IMR-90 (cell line): ENCODE results near the gene PROCA1. TPM values are rescaled to one million over a fixed set of nuclear protein-coding genes. Genes with fewer than 3 reads are reported as not detected.

Experiments used
- ATAC-seq: fragments of 200-7000 bp; cut with Tn5 transposase; 2 replicates; pipeline ENCODE4 v1.9.1; 2020; ENCODE audit warnings: low read depth, mild to moderate bottlenecking, moderate library complexity
- BruUV-seq: library from RNA; stranded (reverse); fragments of 400-500 nt; replicated peaks from 2 replicates; lab custom pipeline; 2021; lab: Mats Ljungman, UMichigan
- CTCF ChIA-PET: fragments of 300-600 bp; formaldehyde crosslinking; extraction: SDS; loops from one replicate; lab custom pipeline; 2021; ENCODE audit warnings: antibody characterized with exemption; lab: Yijun Ruan, JAX
- POLR2A ChIA-PET: fragments of 300-600 bp; sonication (Branson Sonifier 250); formaldehyde crosslinking; loops from one replicate; lab custom pipeline; 2022; ENCODE audit warnings: antibody characterized with exemption; ENCODE audit not compliant: unreplicated experiment; lab: Charles Lee
- DNase-seq: peaks from one replicate; pipeline ENCODE4 v3.0.0; 2013
- H2AFZ ChIP-seq: replicated peaks from 2 replicates; pipeline ENCODE3; 2013; ENCODE audit warnings: low read length, mild to moderate bottlenecking; ENCODE audit not compliant: poor library complexity
- H2AK5ac ChIP-seq: 2 replicates; pipeline ENCODE4 v1.6.1; 2013; ENCODE audit warnings: low read depth, low read length, inconsistent platforms
- H2AK9ac ChIP-seq: replicated peaks from 2 replicates; pipeline ENCODE3; 2013; ENCODE audit warnings: mild to moderate bottlenecking, low read depth, low read length, moderate library complexity; ENCODE audit not compliant: poor library complexity
- H2BK120ac ChIP-seq: 2 replicates; pipeline ENCODE4 v1.6.1; 2013; ENCODE audit warnings: low read depth, low read length, inconsistent platforms
- H2BK15ac ChIP-seq: 3 replicates; pipeline ENCODE4 v1.6.1; 2013; ENCODE audit warnings: low read depth, low read length, inconsistent platforms
- H2BK20ac ChIP-seq: 2 replicates; pipeline ENCODE4 v1.6.1; 2013; ENCODE audit warnings: low read depth, mild to moderate bottlenecking, inconsistent platforms, low read length, moderate library complexity
- H2BK5ac ChIP-seq: 2 replicates; pipeline ENCODE4 v1.6.1; 2013; ENCODE audit warnings: mild to moderate bottlenecking, low read depth, low read length, inconsistent platforms; ENCODE audit not compliant: poor library complexity, severe bottlenecking
- H3K14ac ChIP-seq: replicated peaks from 2 replicates; pipeline ENCODE4 v1.6.1; 2013; ENCODE audit warnings: low read depth, low read length, inconsistent platforms
- H3K18ac ChIP-seq: 2 replicates; pipeline ENCODE4 v1.6.1; 2013; ENCODE audit warnings: low read depth, low read length, control low read depth
- H3K23ac ChIP-seq: 2 replicates; pipeline ENCODE4 v1.6.1; 2013; ENCODE audit warnings: low read depth, low read length, inconsistent platforms
- H3K27ac ChIP-seq: 2 replicates; pipeline ENCODE4 v1.5.1; 2013; ENCODE audit warnings: mild to moderate bottlenecking, control low read depth, low read length; ENCODE audit not compliant: insufficient read depth
- H3K27me3 ChIP-seq: 2 replicates; pipeline ENCODE4 v1.6.1; 2013; ENCODE audit warnings: low read length; ENCODE audit not compliant: control insufficient read depth, insufficient read depth
- H3K36me3 ChIP-seq: 2 replicates; pipeline ENCODE4 v1.6.1; 2013; ENCODE audit warnings: low read length, mixed read lengths; ENCODE audit not compliant: control insufficient read depth, insufficient read depth
- H3K4ac ChIP-seq: 2 replicates; pipeline ENCODE4 v1.6.1; 2013; ENCODE audit warnings: low read depth, low read length, inconsistent platforms
- H3K4me1 ChIP-seq: 2 replicates; pipeline ENCODE4 v1.6.1; 2013; ENCODE audit warnings: low read length, mixed read lengths; ENCODE audit not compliant: control insufficient read depth, insufficient read depth
- H3K4me2 ChIP-seq: 2 replicates; pipeline ENCODE4 v1.6.1; 2013; ENCODE audit warnings: low read depth, mild to moderate bottlenecking, control low read depth, low read length, moderate library complexity
- H3K4me3 ChIP-seq: 2 replicates; pipeline ENCODE4 v1.5.1; 2013; ENCODE audit warnings: low read depth, mild to moderate bottlenecking, control low read depth, low read length, moderate library complexity; ENCODE audit not compliant: insufficient read depth
- H3K56ac ChIP-seq: 2 replicates; pipeline ENCODE4 v1.6.1; 2013; ENCODE audit warnings: low read length, inconsistent platforms; ENCODE audit not compliant: insufficient read depth; ENCODE audit errors: extremely low read depth
- H3K79me1 ChIP-seq, 2 experiments: 2 replicates each; pipeline ENCODE4 v1.6.1; 2013; ENCODE audit warnings: low read length in 2 of 2, inconsistent platforms in 1 of 2, low read depth in 1 of 2
- H3K9ac ChIP-seq: 2 replicates; pipeline ENCODE4 v1.6.1; 2013; ENCODE audit warnings: low read depth, low read length, control low read depth
- H3K9me1 ChIP-seq: 2 replicates; pipeline ENCODE4 v1.6.1; 2013; ENCODE audit warnings: low read length, inconsistent platforms; ENCODE audit not compliant: insufficient read depth
- H3K9me3 ChIP-seq: 2 replicates; pipeline ENCODE4 v1.6.1; 2013; ENCODE audit warnings: low read length; ENCODE audit not compliant: control insufficient read depth, insufficient read depth
- H4K20me1 ChIP-seq: 2 replicates; pipeline ENCODE4 v1.6.1; 2013; ENCODE audit warnings: low read length, inconsistent platforms; ENCODE audit not compliant: insufficient read depth
- H4K5ac ChIP-seq: 2 replicates; pipeline ENCODE4 v1.6.1; 2013; ENCODE audit warnings: mild to moderate bottlenecking, low read depth, low read length, control low read depth
- H4K8ac ChIP-seq, 2 experiments: 2 replicates each; pipeline ENCODE4 v1.6.1; 2013; ENCODE audit warnings: low read depth in 2 of 2, low read length in 2 of 2, control low read depth in 1 of 2, inconsistent platforms in 1 of 2
- H4K91ac ChIP-seq: 2 replicates; pipeline ENCODE4 v1.6.1; 2013; ENCODE audit warnings: low read depth, low read length, inconsistent platforms; ENCODE audit not compliant: insufficient read depth
- CTCF ChIP-seq: conservative IDR thresholded peaks from 2 replicates; pipeline ENCODE4 v1.5.1; 2012; ENCODE audit warnings: mild to moderate bottlenecking, low read depth, low read length, improper control_type of control experiment
- ELK1 ChIP-seq: fragments of 150-350 bp; IDR thresholded peaks from 2 replicates; pipeline ENCODE4 v1.6.1; 2016; ENCODE audit warnings: low read depth, mild to moderate bottlenecking, low read length, moderate library complexity, borderline replicate concordance
- POLR2A ChIP-seq: IDR thresholded peaks from 2 replicates; pipeline ENCODE4 v1.6.1; 2012; ENCODE audit warnings: mild to moderate bottlenecking, low read depth, low read length
- SMC3 ChIP-seq: fragments of 150-350 bp; IDR thresholded peaks from 2 replicates; pipeline ENCODE4 v1.6.1; 2016; ENCODE audit warnings: low read depth, mild to moderate bottlenecking, antibody characterized with exemption, low read length, moderate library complexity
- WGBS, 2 experiments: methylation state at CpG; one replicate each; pipeline versions ENCODE4 v1.1.5 to v1.1.7; 2013; ENCODE audit warnings: missing lambda C conversion rate in 2 of 2; ENCODE audit not compliant: insufficient read length in 1 of 2; ENCODE audit errors: extremely low coverage in 2 of 2; 5-methylcytosine and 5-hydroxymethylcytosine counted together
- dilution Hi-C: fragments of 300-500 bp; cut with HindIII; formaldehyde crosslinking; loops from one replicate; pipeline ENCODE4 v1.14.3; 2018; ENCODE audit warnings: low sequenced_read_pairs; ENCODE audit not compliant: unreplicated experiment
- in situ Hi-C: fragments of 300-500 bp; cut with MboI; formaldehyde crosslinking; loops from 3 replicates; pipeline ENCODE4 v1.14.3; 2019; ENCODE audit warnings: low sequenced_read_pairs, inconsistent platforms, mixed read lengths
- intact Hi-C: fragments of 100-400 bp; cut with micrococcal nuclease; formaldehyde crosslinking; loops from 2 replicates; pipeline ENCODE4 v1.10.0; 2022
- polyA plus RNA-seq, 3 experiments: library from polyadenylated mRNA; depleted of rRNA; stranded (reverse); fragments of >200 nt; gene quantifications; 2 replicates each; pipeline ENCODE4 v1.2.3, GENCODE V29; 2012; ENCODE audit warnings: low replicate concordance in 1 of 3
- total RNA-seq: library from RNA; depleted of rRNA; stranded (reverse); fragments of >200 nt; gene quantifications from 2 replicates; pipeline ENCODE4 v1.2.3, GENCODE V29; 2012

PROCA1 gene
- total and polyA plus RNA-seq, 2 of the 4 experiments (the other 2 are of a cell fraction) = 0.36 to 1.7 TPM

- DNase-seq = no peak
- Histone ChIP-seq H3K56ac (no peak overlapping the region), H3K9ac (no peak overlapping the region), H4K8ac (no peak overlapping the region), H3K9me1 (peaks cover 8% of the 10 kb centered on the region; the same call in 1 of the 2 replicates), H4K91ac (no peak overlapping the region), H3K9me3 (no peaks in the 10 kb centered on the region), H3K14ac (no peak overlapping the region), H3K4me1 (peaks cover 13% of the 10 kb centered on the region), H3K79me1 (peaks cover 20 to 69% of the 10 kb centered on the region in 2 experiments), H2BK15ac (no peak overlapping the region), H4K5ac (no peak overlapping the region), H3K4ac (no peak overlapping the region), H3K4me2 (no peak overlapping the region), H3K27ac (no peak overlapping the region), H2AK5ac (no peak overlapping the region), H2BK5ac (no peak overlapping the region), H3K27me3 (no peaks in the 10 kb centered on the region), H3K18ac (no peak overlapping the region), H2BK20ac (no peak overlapping the region), H3K23ac (0 out of 2 replicates have a peak overlapping the region, but pooled peaks have one; percentile 11), H4K20me1 (peaks cover 83% of the 10 kb centered on the region), H3K36me3 (peaks cover 55% of the 10 kb centered on the region), H2AK9ac (no peak overlapping the region), H2AFZ (no peak overlapping the region), H2BK120ac (no peak overlapping the region), H3K4me3 (no peak overlapping the region)
- intact Hi-C loops = no loop called here
- no peak for ATAC-seq
- in situ Hi-C loops = no loop called here
- no TSS peak for BruUV-seq
- dilution Hi-C loops = no loop called here
- CTCF ChIA-PET = interaction anchor here (0.7 to 5.4 kb wide), 3 partner anchors 15 to 20 kb away, joined by 3 to 60 read pairs (median 3); partner anchors contain the start of genes NEK8 and TLCD1
- 93% methylated on average over 5 of the region's 18 CpGs; no CpG with 5 or more reads in 1 of the 2 experiments for WGBS, 2 experiments
- TF ChIP-seq POLR2A (no peak), ELK1 (no peak), SMC3 (no peak), CTCF (no peak)
- POLR2A ChIA-PET = interaction anchor here (1.7 kb wide), 1 partner anchor 21 kb away, joined by 6 read pairs; no protein-coding TSS in a partner anchor
These were observed 36.4 kb upstream of the PROCA1 start for GRCh38 chr17:28747801-28748750.
